Kidney (tissue), 14 donors: ENCODE results near the gene TMEM132A. TPM values are rescaled to one million over a fixed set of nuclear protein-coding genes. Genes with fewer than 3 reads are reported as not detected.

ENCODE experiments used
- DNase-seq, 5 donors: peaks; one replicate each; pipeline ENCODE4 v3.0.0-alpha.2; 2013 to 2020
- FAIRE-seq: peaks from 2 replicates; lab custom pipeline; 2012; peaks lifted over from hg19 to GRCh38; lab: Jason Lieb, UNC
- H3K27ac ChIP-seq, 2 donors: one replicate each; pipeline ENCODE4 v1.7.0; 2013; ENCODE audit warnings: low read depth in 2 of 2, low read length in 2 of 2, inconsistent platforms in 1 of 2
- H3K27me3 ChIP-seq: one replicate; pipeline ENCODE4 v1.7.1; 2013; ENCODE audit warnings: low read length, inconsistent platforms; ENCODE audit not compliant: control insufficient read depth, insufficient read depth
- H3K36me3 ChIP-seq, 3 donors: one replicate each; pipeline versions ENCODE4 v1.7.0 to v1.7.1; 2013; ENCODE audit warnings: low read length in 3 of 3, control low read depth in 1 of 3, inconsistent platforms in 1 of 3; ENCODE audit not compliant: insufficient read depth in 3 of 3, control insufficient read depth in 2 of 3
- H3K4me1 ChIP-seq, 3 donors: one replicate each; pipeline versions ENCODE4 v1.7.0 to v1.7.1; 2013; ENCODE audit warnings: low read length in 3 of 3, inconsistent platforms in 1 of 3, low read depth in 1 of 3; ENCODE audit not compliant: control insufficient read depth in 2 of 3, insufficient read depth in 2 of 3
- H3K4me3 ChIP-seq, 3 donors: one replicate each; pipeline versions ENCODE4 v1.7.0 to v1.8.1; 2013; ENCODE audit warnings: low read length in 3 of 3, control low read depth in 1 of 3, inconsistent platforms in 1 of 3
- H3K9ac ChIP-seq, 3 donors: one replicate each; pipeline versions ENCODE4 v1.7.0 to v1.7.1; 2013; ENCODE audit warnings: low read length in 3 of 3, control low read depth in 1 of 3, inconsistent platforms in 1 of 3
- H3K9me3 ChIP-seq, 3 donors: one replicate each; pipeline versions ENCODE4 v1.7.0 to v1.7.1; 2013; ENCODE audit warnings: low read length in 3 of 3, control low read depth in 1 of 3, inconsistent platforms in 1 of 3; ENCODE audit not compliant: control insufficient read depth in 2 of 3, insufficient read depth in 1 of 3
- intact Hi-C: fragments of 100-400 bp; cut with DNase I; formaldehyde crosslinking; loops from one replicate; pipeline ENCODE4 v1.11.1; 2022
- polyA plus RNA-seq: library from polyadenylated mRNA; stranded (reverse); fragments of 350-450 nt; fragmentation: Illumina TruSeq; extraction: RNeasy Lipid Tissue Mini Kit (QIAGEN cat#74804); gene quantifications from one replicate; pipeline ENCODE4 v1.2.3, GENCODE V29; 2014; ENCODE audit warnings: low read depth, low replicate concordance; ENCODE audit not compliant: insufficient read depth
- total RNA-seq: library from RNA; stranded (reverse); fragmentation: NEBNext Ultra II Directional; extraction: Animal tissue kit (Norgen Biotek cat#: 25700); gene quantifications from one replicate; pipeline ENCODE4 v1.2.1, GENCODE V29; 2021
- TF ChIP-seq, protein P1 (sequence below): IDR thresholded peaks from 3 replicates; pipeline ENCODE4 v1.5.1; 2012; ENCODE audit warnings: mild to moderate bottlenecking, moderate library complexity, borderline replicate concordance; ENCODE audit not compliant: insufficient read depth; ENCODE audit errors: extremely low read depth
- donor health status: control.
- donor health status: control.
- donor health status: control.
- donor health status: control.
- donor health status: control.
- donor health status: DM: yes; HTN: yes; CAD: no.
- donor health status: Normal renal cell carcinoma (clear cell type).

TMEM132A gene
- total and polyA plus RNA-seq, 2 donors from 2014 or later: 17.2 to 19.1 TPM

DNA sequence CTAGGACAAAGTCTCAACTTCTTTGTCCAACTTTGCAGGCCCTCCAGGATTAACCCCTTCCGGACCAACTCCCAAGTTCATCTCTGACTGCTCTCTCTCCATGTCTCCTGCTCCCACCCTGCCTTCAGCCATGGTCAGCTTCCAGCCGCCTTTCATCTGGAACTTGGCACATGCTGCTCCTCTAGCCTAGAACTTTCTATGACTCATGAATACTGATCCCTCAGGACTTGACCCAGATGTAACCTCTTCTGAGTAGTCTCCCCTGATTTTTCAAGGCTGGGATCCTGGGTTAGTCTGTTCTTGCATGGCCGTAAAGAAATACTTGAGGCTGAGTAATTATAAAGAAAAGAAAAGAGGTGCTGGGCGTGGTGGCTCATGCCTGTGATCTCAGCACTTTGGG lies 32.9 kb downstream of the TMEM132A start:
- no peak for DNase-seq
- FAIRE-seq: no peak
- intact Hi-C loops: no loop called here
- H3K36me3 ChIP-seq: no peaks in the 10 kb centered on the region
- no peak overlapping the region for H3K4me3 ChIP-seq
- no peaks in the 10 kb centered on the region for H3K4me1 ChIP-seq
- no peaks in the 10 kb centered on the region for H3K9me3 ChIP-seq
- no peak overlapping the region for H3K27ac ChIP-seq
- TF ChIP-seq, protein P1, sequence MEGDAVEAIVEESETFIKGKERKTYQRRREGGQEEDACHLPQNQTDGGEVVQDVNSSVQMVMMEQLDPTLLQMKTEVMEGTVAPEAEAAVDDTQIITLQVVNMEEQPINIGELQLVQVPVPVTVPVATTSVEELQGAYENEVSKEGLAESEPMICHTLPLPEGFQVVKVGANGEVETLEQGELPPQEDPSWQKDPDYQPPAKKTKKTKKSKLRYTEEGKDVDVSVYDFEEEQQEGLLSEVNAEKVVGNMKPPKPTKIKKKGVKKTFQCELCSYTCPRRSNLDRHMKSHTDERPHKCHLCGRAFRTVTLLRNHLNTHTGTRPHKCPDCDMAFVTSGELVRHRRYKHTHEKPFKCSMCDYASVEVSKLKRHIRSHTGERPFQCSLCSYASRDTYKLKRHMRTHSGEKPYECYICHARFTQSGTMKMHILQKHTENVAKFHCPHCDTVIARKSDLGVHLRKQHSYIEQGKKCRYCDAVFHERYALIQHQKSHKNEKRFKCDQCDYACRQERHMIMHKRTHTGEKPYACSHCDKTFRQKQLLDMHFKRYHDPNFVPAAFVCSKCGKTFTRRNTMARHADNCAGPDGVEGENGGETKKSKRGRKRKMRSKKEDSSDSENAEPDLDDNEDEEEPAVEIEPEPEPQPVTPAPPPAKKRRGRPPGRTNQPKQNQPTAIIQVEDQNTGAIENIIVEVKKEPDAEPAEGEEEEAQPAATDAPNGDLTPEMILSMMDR: no peak
- H3K27me3 ChIP-seq: no peaks in the 10 kb centered on the region
- no peak overlapping the region for H3K9ac ChIP-seq

DNA sequence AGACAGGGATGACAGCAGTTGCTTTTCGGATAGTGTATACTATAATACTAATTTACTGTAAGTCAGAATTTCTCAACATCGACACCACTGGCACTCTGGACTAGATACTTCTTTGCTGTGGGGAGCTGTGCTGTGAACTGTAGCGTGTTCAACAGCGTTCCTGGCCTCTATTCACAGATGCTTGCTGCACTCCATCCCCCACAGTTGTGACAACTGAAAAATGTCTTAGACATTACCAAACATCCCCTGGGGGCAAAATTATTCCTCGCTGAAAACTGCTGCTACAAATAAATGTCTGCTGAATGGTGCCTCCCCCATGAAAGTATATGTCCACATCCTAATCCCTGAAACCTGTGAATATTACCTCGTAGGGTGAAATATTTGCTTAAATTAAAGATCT lies 35.2 kb downstream of the TMEM132A start:
- Histone ChIP-seq H3K9ac (no peak overlapping the region), H3K9me3 (no peaks in the 10 kb centered on the region), H3K4me1 (no peaks in the 10 kb centered on the region), H3K36me3 (no peaks in the 10 kb centered on the region), H3K4me3 (no peak overlapping the region), H3K27me3 (no peaks in the 10 kb centered on the region), H3K27ac (no peak overlapping the region)
- FAIRE-seq (no peak), DNase-seq (no peak)
- intact Hi-C loops: no loop called here
- TF ChIP-seq, protein P1: no peak

DNA sequence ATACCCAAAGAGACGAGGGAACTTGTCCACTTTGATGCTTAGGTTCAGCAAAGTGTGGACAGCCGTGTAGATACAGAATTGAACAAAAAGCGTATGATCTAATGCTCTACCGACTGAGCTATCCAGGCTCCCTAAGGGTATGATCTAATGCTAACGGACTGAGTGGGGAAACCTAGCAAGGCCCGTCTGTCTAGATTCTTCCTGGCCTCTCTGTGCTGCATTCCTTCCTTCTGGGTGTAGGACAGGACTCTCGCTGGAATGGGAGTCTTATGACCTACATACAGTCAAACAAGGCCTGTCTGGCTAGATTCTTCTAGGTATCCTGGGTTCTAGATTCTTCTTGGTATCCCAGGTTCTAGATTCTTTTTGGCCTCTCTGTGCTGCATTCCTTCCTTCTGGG lies 36.1 kb downstream of the TMEM132A start:
- no peaks in the 10 kb centered on the region for H3K9me3 ChIP-seq
- no peak overlapping the region for H3K4me3 ChIP-seq
- FAIRE-seq: no peak
- H3K27ac ChIP-seq: no peak overlapping the region
- no peaks in the 10 kb centered on the region for H3K4me1 ChIP-seq
- H3K9ac ChIP-seq: no peak overlapping the region
- no peaks in the 10 kb centered on the region for H3K27me3 ChIP-seq
- no peaks in the 10 kb centered on the region for H3K36me3 ChIP-seq
- intact Hi-C loops: no loop called here
- no peak for DNase-seq
- TF ChIP-seq, protein P1: no peak

GRCh38 chr11:60964801-60965200 lies 40.5 kb downstream of the TMEM132A start:
- Histone ChIP-seq H3K9me3 (peaks cover 0 to 3% (median 0%) of the 10 kb centered on the region in 3 donors), H3K9ac (no peak overlapping the region), H3K4me1 (no peaks in the 10 kb centered on the region), H3K4me3 (no peak overlapping the region), H3K36me3 (no peaks in the 10 kb centered on the region), H3K27me3 (no peaks in the 10 kb centered on the region), H3K27ac (no peak overlapping the region)
- DNase-seq: no peak
- TF ChIP-seq, protein P1: no peak
- intact Hi-C loops: no loop called here
- no peak for FAIRE-seq
